ENCODE data around the gene MTRR. TPM values are rescaled to one million over a fixed set of nuclear protein-coding genes. Genes with fewer than 3 reads are reported as not detected.

Gene MTRR
- total and polyA plus RNA-seq, 2 experiments from 2014 or later, result 24.8 to 28.0 TPM

GRCh38 chr5:7947301-7947700, 78.4 kb downstream of the MTRR start:
- TF ChIP-seq EZH2 (IDR thresholded peaks at IDR 0.05; ENCODE audit: borderline replicate concordance), result no peak
- TF ChIP-seq, protein P1, sequence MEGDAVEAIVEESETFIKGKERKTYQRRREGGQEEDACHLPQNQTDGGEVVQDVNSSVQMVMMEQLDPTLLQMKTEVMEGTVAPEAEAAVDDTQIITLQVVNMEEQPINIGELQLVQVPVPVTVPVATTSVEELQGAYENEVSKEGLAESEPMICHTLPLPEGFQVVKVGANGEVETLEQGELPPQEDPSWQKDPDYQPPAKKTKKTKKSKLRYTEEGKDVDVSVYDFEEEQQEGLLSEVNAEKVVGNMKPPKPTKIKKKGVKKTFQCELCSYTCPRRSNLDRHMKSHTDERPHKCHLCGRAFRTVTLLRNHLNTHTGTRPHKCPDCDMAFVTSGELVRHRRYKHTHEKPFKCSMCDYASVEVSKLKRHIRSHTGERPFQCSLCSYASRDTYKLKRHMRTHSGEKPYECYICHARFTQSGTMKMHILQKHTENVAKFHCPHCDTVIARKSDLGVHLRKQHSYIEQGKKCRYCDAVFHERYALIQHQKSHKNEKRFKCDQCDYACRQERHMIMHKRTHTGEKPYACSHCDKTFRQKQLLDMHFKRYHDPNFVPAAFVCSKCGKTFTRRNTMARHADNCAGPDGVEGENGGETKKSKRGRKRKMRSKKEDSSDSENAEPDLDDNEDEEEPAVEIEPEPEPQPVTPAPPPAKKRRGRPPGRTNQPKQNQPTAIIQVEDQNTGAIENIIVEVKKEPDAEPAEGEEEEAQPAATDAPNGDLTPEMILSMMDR (IDR thresholded peaks at IDR 0.05; ENCODE audit: poor library complexity), result no peak
- TF ChIP-seq EZH2phosphoT487 (IDR thresholded peaks at IDR 0.05; ENCODE audit: low read depth, severe bottlenecking, unreplicated experiment), result no peak
- Histone ChIP-seq H3K27me3 (no peaks in the 10 kb centered on the region), H3K27ac (no peak overlapping the region), H4K20me1 (ENCODE audit: insufficient read depth, poor library complexity, severe bottlenecking) (no peaks in the 10 kb centered on the region), H3K4me3 (no peak overlapping the region), H3K9me2 (replicated peaks; ENCODE audit: insufficient read depth) (no peaks in the 10 kb centered on the region), H3K79me2 (no peaks in the 10 kb centered on the region), H3K36me3 (replicated peaks; ENCODE audit: insufficient read depth, low read depth) (no peaks in the 10 kb centered on the region), H3K4me1 (ENCODE audit: insufficient read depth) (no peaks in the 10 kb centered on the region), H3K9me3 (ENCODE audit: low read depth) (no peaks in the 10 kb centered on the region), H3K4me2 (no peak overlapping the region), H2AFZ (no peak overlapping the region)
- 93% methylated on average over 4 of the region's 4 CpGs for WGBS (ENCODE audit: low lambda C conversion rate, missing lambda C conversion rate)
- DNase-seq (ENCODE audit: low spot score), result no peak

Other genes starting within 250 kb of the MTRR start
- 0.08 and 0.30 TPM in 2 replicates for gene CFAP90, start 18.0 kb upstream of the MTRR start, total RNA-seq
- gene CFAP90, start 18.0 kb upstream of the MTRR start, polyA plus RNA-seq, result 1.0 and 1.7 TPM in 2 replicates
- 15.2 and 22.4 TPM in 2 replicates for gene FASTKD3, start 117 bp upstream of the MTRR start, total RNA-seq
- 8.0 and 14.7 TPM in 2 replicates for gene FASTKD3, start 117 bp upstream of the MTRR start, polyA plus RNA-seq

All from hepatocyte (in vitro differentiated cells).